ENCODE measurements around the gene CATSPER1.

The CATSPER1 gene

GRCh38 chr11:66026017-66026529 is at the start of gene CATSPER1:
CATSPER1 (minus strand) TSS chr11:66026479; CDS start chr11:66026379, 100 bp downstream.
- Histone ChIP-seq H3K4me2 (ENCODE audit: low read length) (no peak within 1 kb of the TSS), H3K4me1 (peaks cover 2% of the 10 kb centered on the region), H3K27ac (no peak within 1 kb of the TSS), H3K9ac (no peak within 1 kb of the TSS), H3K9me3 (ENCODE audit: control insufficient read depth, low read length) (no peaks in the 10 kb centered on the region), H3K79me2 (no peaks in the 10 kb centered on the region), H3K4me3 (ENCODE audit: low read depth, low read length) (no peak within 1 kb of the TSS), H3K27me3 (ENCODE audit: control insufficient read depth, insufficient read depth, low read length) (no peaks in the 10 kb centered on the region), H3K36me3 (ENCODE audit: control insufficient read depth, insufficient read depth, low read length) (no peaks in the 10 kb centered on the region), H2AFZ (no peak within 1 kb of the TSS)
- TF ChIP-seq CTCF (IDR thresholded peaks at IDR 0.05) = no peak

- Histone ChIP-seq H3K27ac (no peak overlapping the region), H3K4me2 (ENCODE audit: low read length) (no peak overlapping the region), H3K9ac (no peak overlapping the region), H3K36me3 (ENCODE audit: control insufficient read depth, insufficient read depth, low read length) (no peaks in the 10 kb centered on the region), H3K9me3 (ENCODE audit: control insufficient read depth, low read length) (no peaks in the 10 kb centered on the region), H3K4me1 (no peaks in the 10 kb centered on the region), H3K27me3 (ENCODE audit: control insufficient read depth, insufficient read depth, low read length) (no peaks in the 10 kb centered on the region), H2AFZ (no peak overlapping the region), H3K79me2 (peaks cover 8% of the 10 kb centered on the region), H3K4me3 (ENCODE audit: low read depth, low read length) (no peak overlapping the region)
- TF ChIP-seq CTCF (IDR thresholded peaks at IDR 0.05) = no peak
Measured at GRCh38 chr11:66075273-66075672, 49.0 kb upstream of the CATSPER1 start.

- Histone ChIP-seq H2AFZ (no peak overlapping the region), H3K9me3 (ENCODE audit: control insufficient read depth, low read length) (no peaks in the 10 kb centered on the region), H3K27ac (no peak overlapping the region)
Measured at GRCh38 chr11:66073669-66074068, 47.4 kb upstream of the CATSPER1 start.

GRCh38 chr11:66072518-66072917 is 46.2 kb upstream of the CATSPER1 start:
- Histone ChIP-seq H3K36me3 (ENCODE audit: control insufficient read depth, insufficient read depth, low read length) (no peaks in the 10 kb centered on the region), H3K79me2 (peaks cover 2% of the 10 kb centered on the region), H3K9me3 (ENCODE audit: control insufficient read depth, low read length) (no peaks in the 10 kb centered on the region), H3K27me3 (ENCODE audit: control insufficient read depth, insufficient read depth, low read length) (no peaks in the 10 kb centered on the region), H2AFZ (no peak overlapping the region), H3K27ac (no peak overlapping the region), H3K4me2 (ENCODE audit: low read length) (no peak overlapping the region), H3K4me3 (ENCODE audit: low read depth, low read length) (no peak overlapping the region), H3K9ac (no peak overlapping the region), H3K4me1 (peaks cover 6% of the 10 kb centered on the region)
- no peak for TF ChIP-seq CTCF (IDR thresholded peaks at IDR 0.05)

More at GRCh38 chr11:66073669-66074068, 47.4 kb upstream of the CATSPER1 start:
- H3K4me3 ChIP-seq (ENCODE audit: low read depth, low read length) = no peak overlapping the region
- H3K4me1 ChIP-seq = peaks cover 4% of the 10 kb centered on the region
- H3K36me3 ChIP-seq (ENCODE audit: control insufficient read depth, insufficient read depth, low read length) = no peaks in the 10 kb centered on the region
- no peak for TF ChIP-seq CTCF (IDR thresholded peaks at IDR 0.05)
- H3K9ac ChIP-seq = no peak overlapping the region
- no peaks in the 10 kb centered on the region for H3K27me3 ChIP-seq (ENCODE audit: control insufficient read depth, insufficient read depth, low read length)
- H3K79me2 ChIP-seq = peaks cover 5% of the 10 kb centered on the region
- no peak overlapping the region for H3K4me2 ChIP-seq (ENCODE audit: low read length)

- no peak overlapping the region for H3K27ac ChIP-seq
- no peaks in the 10 kb centered on the region for H3K27me3 ChIP-seq (ENCODE audit: control insufficient read depth, insufficient read depth, low read length)
- TF ChIP-seq CTCF (IDR thresholded peaks at IDR 0.05) = no peak
- no peak overlapping the region for H3K4me2 ChIP-seq (ENCODE audit: low read length)
- H2AFZ ChIP-seq = no peak overlapping the region
- no peak overlapping the region for H3K4me3 ChIP-seq (ENCODE audit: low read depth, low read length)
- H3K4me1 ChIP-seq = peaks cover 6% of the 10 kb centered on the region
- H3K79me2 ChIP-seq = peaks cover 2% of the 10 kb centered on the region
- H3K36me3 ChIP-seq (ENCODE audit: control insufficient read depth, insufficient read depth, low read length) = no peaks in the 10 kb centered on the region
- no peaks in the 10 kb centered on the region for H3K9me3 ChIP-seq (ENCODE audit: control insufficient read depth, low read length)
- H3K9ac ChIP-seq = no peak overlapping the region
Measured at GRCh38 chr11:66072081-66072480, 45.8 kb upstream of the CATSPER1 start.
